HCT116 (cell line): ENCODE measurements around the gene POLR3A.
"Not testable (repeated sequence)": the region's sequence is repeated elsewhere in the genome, so short reads cannot be mapped to it uniquely, and the experiment has no call there.

ENCODE experiments used
- ATF3 ChIP-seq: IDR thresholded peaks from 2 replicates; pipeline ENCODE4 v1.6.1; 2012
- CTCF ChIP-seq, 3 experiments: fragments of 200-600 bp in 1 of 3; sonication (generic) in 1 of 3; IDR thresholded peaks in 2 of 3; conservative IDR thresholded peaks in 1 of 3; 2 replicates each; pipeline ENCODE4 v1.5.1; 2012 to 2017; ENCODE audit warnings: low read depth in 2 of 3, low read length in 2 of 3, antibody characterized with exemption in 1 of 3, borderline replicate concordance in 1 of 3, control low read depth in 1 of 3, mild to moderate bottlenecking in 1 of 3, mixed read lengths in 1 of 3, mixed run types in 1 of 3, moderate library complexity in 1 of 3; ENCODE audit not compliant: insufficient read depth in 1 of 3
- EGR1 ChIP-seq: IDR thresholded peaks from 2 replicates; pipeline ENCODE4 v1.6.1; 2012; ENCODE audit warnings: low read depth
- EZH2 ChIP-seq: fragments of 200-600 bp; sonication (generic); IDR thresholded peaks from 2 replicates; pipeline ENCODE4 v1.6.1; 2017; ENCODE audit warnings: antibody characterized with exemption, mixed run types
- POLR2A ChIP-seq: IDR thresholded peaks from 2 replicates; pipeline ENCODE4 v1.7.0; 2011; ENCODE audit warnings: borderline replicate concordance; ENCODE audit not compliant: insufficient read depth, insufficient read length; ENCODE audit errors: extremely low read depth
- POLR2AphosphoS5 ChIP-seq: IDR thresholded peaks from 2 replicates; pipeline ENCODE4 v1.6.1; 2011; ENCODE audit warnings: mild to moderate bottlenecking, low read depth, low read length, moderate library complexity
- REST ChIP-seq: IDR thresholded peaks from 2 replicates; pipeline ENCODE4 v1.6.1; 2012; ENCODE audit warnings: low read depth
- SP1 ChIP-seq: IDR thresholded peaks from 2 replicates; pipeline ENCODE4 v1.6.1; 2012; ENCODE audit warnings: low read depth
- SRF ChIP-seq: IDR thresholded peaks from 2 replicates; pipeline ENCODE4 v1.6.1; 2012; ENCODE audit warnings: low read depth
- YY1 ChIP-seq: IDR thresholded peaks from 2 replicates; pipeline ENCODE4 v1.6.1; 2011; ENCODE audit warnings: low read length, low read depth, moderate library complexity, mild to moderate bottlenecking; ENCODE audit not compliant: insufficient replicate concordance; ENCODE audit errors: extremely low read depth
- ZFX ChIP-seq: fragments of 450-650 bp; IDR thresholded peaks from 2 replicates; pipeline ENCODE4 v1.6.1; 2017
- ZNF274 ChIP-seq: fragments of 200-500 bp; sonication (Bioruptor generic); IDR thresholded peaks from 2 replicates; pipeline ENCODE4 v1.6.1; 2014; ENCODE audit warnings: mild to moderate bottlenecking, low read depth, low read length, inconsistent platforms
- TF ChIP-seq, protein P1 (sequence below): IDR thresholded peaks from 2 replicates; pipeline ENCODE4 v1.6.1; 2012

DNA sequence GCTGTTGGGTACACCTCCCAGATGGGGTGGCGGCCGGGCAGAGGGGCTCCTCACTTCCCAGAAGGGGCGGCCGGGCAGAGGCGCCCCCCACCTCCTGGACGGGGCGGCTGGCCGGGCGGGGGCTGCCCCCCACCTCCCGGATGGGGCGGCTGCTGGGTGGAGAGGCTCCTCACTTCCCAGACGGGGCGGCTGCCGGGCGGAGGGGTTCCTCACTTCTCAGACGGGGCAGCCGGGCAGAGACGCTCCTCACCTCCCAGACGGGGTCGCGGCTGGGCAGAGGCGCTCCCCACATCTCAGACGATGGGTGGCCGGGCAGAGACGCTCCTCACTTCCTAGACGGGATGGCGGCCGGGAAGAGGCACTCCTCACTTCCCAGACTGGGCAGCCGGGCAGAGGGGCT lies 46.5 kb upstream of the POLR3A start:
- TF ChIP-seq CTCF (IDR thresholded peaks at IDR 0.05 in 2 of 3, conservative IDR thresholded peaks at IDR 0.05 in 1 of 3; ENCODE audit: borderline replicate concordance in 1 of 3, insufficient read depth in 1 of 3, low read depth in 2 of 3, low read length in 2 of 3); POLR2AphosphoS5; ZFX; POLR2A; SP1; YY1; REST; ATF3; SRF; ZNF274; EZH2; EGR1: not testable (repeated sequence)
- TF ChIP-seq, protein P1, sequence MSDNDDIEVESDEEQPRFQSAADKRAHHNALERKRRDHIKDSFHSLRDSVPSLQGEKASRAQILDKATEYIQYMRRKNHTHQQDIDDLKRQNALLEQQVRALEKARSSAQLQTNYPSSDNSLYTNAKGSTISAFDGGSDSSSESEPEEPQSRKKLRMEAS = not testable (repeated sequence)
